ENCODE measurements around the gene NEK9. TPM values are rescaled to one million over a fixed set of nuclear protein-coding genes. Genes with fewer than 3 reads are reported as not detected.
A peak's percentile ranks its signal among the peaks of the same experiment; 100 is the strongest.

Gene NEK9
- total and polyA plus RNA-seq, 10 of the 15 experiments (the other 5 are each of a cell fraction or from before 2014, with no cell fraction given): 6.0 to 78.8 (median 44.7) TPM

DNA sequence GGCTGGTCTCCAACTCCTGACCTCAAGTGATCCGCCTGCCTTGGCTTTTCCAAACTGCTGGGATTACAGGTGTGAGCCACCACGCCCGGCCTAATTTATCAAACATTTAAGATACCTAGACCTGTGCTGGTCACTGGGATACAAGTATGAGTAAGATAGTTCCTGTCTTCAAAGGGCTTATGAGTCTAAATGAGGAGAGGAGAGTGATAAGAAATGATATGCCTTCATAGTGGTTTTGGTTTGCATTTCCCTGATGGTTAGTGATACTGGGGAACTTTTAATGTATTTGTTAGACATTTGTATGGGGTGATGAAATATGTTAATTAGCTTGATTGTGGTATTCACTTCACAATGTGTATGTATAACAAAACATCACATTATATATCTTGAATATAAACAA is 28.3 kb upstream of the NEK9 start:
- RAD21 ChIA-PET (ENCODE audit: unreplicated experiment): no interaction called here
- H3K4me2 ChIP-seq (ENCODE audit: control insufficient read depth, insufficient read depth): no peak overlapping the region
- FAIRE-seq (no peak), DNase-seq (ENCODE audit: low read depth, low spot score) (no peak), ATAC-seq (no peak)
- no peak overlapping the region for H3K9ac ChIP-seq (ENCODE audit: control insufficient read depth, insufficient read depth, low read length)
- 98% methylated on average over 3 of the region's 3 CpGs for WGBS (ENCODE audit: insufficient coverage, insufficient replicate concordance, low lambda C conversion rate, missing lambda C conversion rate)
- H3K79me2 ChIP-seq (ENCODE audit: control insufficient read depth, insufficient read depth, low read length): peaks cover 38% of the 10 kb centered on the region
- H3K27ac ChIP-seq (ENCODE audit: control insufficient read depth, insufficient read depth): no peak overlapping the region
- H3K4me1 ChIP-seq (ENCODE audit: control insufficient read depth, insufficient read depth, low read length): peaks cover 4% of the 10 kb centered on the region; the same call in 1 of the 2 replicates
- no peak overlapping the region for H3K4me3 ChIP-seq
- no peaks in the 10 kb centered on the region; a peak in 2 of 4 replicates for H3K36me3 ChIP-seq (ENCODE audit: control insufficient read depth in 2 of 2, insufficient read depth in 2 of 2, low read length in 1 of 2)
- H4K20me1 ChIP-seq (ENCODE audit: control insufficient read depth, insufficient read depth): no peaks in the 10 kb centered on the region
- TF ChIP-seq JUNB (IDR thresholded peaks at IDR 0.05) (peak; percentile 25; the same call in 1 of the 2 replicates), ZBED1 (IDR thresholded peaks at IDR 0.05; ENCODE audit: borderline replicate concordance) (no peak), RUNX3 (IDR thresholded peaks at IDR 0.05; ENCODE audit: low read length) (peak; percentile 39; the same call in 1 of the 2 replicates)
- no TSS peak for BruUV-seq (replicated peaks)
- SMC1A ChIA-PET (ENCODE audit: uncharacterized antibody, unreplicated experiment): interaction anchor here (0.8 kb wide), 1 partner anchor 13 kb away, joined by 5 read pairs; no protein-coding TSS in a partner anchor
- H2AFZ ChIP-seq (ENCODE audit: control insufficient read depth, low read depth, low read length): no peak overlapping the region
- CTCF ChIA-PET: interaction anchor here (0.6 to 0.9 kb wide), 2 partner anchors 140 to 242 kb away, joined by 3 read pairs; no protein-coding TSS in a partner anchor
- in situ Hi-C loops (cut with MboI): no loop called here
- no peaks in the 10 kb centered on the region for H3K27me3 ChIP-seq (replicated peaks in 1 of 2; ENCODE audit: control insufficient read depth in 2 of 2, insufficient read depth in 2 of 2, low read length in 1 of 2)
- POLR2A ChIA-PET: no interaction called here
- intact Hi-C loops (cut with micrococcal nuclease; ENCODE audit: unreplicated experiment): no loop called here
- H3K9me3 ChIP-seq (replicated peaks; ENCODE audit: control insufficient read depth, insufficient read depth, low read length): no peaks in the 10 kb centered on the region

DNA sequence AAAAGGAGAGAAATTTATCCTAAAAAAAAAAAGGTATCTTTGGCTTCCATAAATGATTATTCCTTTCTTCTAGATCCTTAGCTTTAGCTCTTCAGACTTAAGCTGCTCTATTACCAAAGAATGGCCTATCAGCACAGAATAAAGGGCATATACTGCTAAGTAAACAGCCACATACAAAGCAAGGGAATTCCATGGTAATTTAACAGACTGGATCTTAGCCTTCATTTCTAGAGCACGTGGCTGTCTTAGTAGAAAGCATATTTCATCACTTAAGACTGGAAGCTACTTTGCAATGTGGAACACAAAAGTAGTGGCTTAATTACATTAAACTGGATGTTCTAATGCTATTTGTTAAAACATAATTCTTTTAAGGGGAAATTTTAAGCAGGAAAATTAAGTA is 26.4 kb upstream of the NEK9 start:
- Histone ChIP-seq H3K36me3 (ENCODE audit: control insufficient read depth in 2 of 2, insufficient read depth in 2 of 2, low read length in 1 of 2) (peaks cover 2 to 6% of the 10 kb centered on the region in 2 experiments), H3K4me1 (ENCODE audit: control insufficient read depth, insufficient read depth, low read length) (no peaks in the 10 kb centered on the region), H2AFZ (ENCODE audit: control insufficient read depth, low read depth, low read length) (no peak overlapping the region), H3K9me3 (replicated peaks; ENCODE audit: control insufficient read depth, insufficient read depth, low read length) (no peaks in the 10 kb centered on the region), H3K9ac (ENCODE audit: control insufficient read depth, insufficient read depth, low read length) (no peak overlapping the region), H3K27ac (ENCODE audit: control insufficient read depth, insufficient read depth) (no peak overlapping the region), H3K27me3 (replicated peaks in 1 of 2; ENCODE audit: control insufficient read depth in 2 of 2, insufficient read depth in 2 of 2, low read length in 1 of 2) (no peaks in the 10 kb centered on the region), H3K79me2 (ENCODE audit: control insufficient read depth, insufficient read depth, low read length) (peaks cover 28% of the 10 kb centered on the region), H3K4me2 (ENCODE audit: control insufficient read depth, insufficient read depth) (no peak overlapping the region), H3K4me3 (no peak overlapping the region), H4K20me1 (ENCODE audit: control insufficient read depth, insufficient read depth) (no peaks in the 10 kb centered on the region)
- BruUV-seq (replicated peaks): no TSS peak
- POLR2A ChIA-PET: interaction anchor here (0.6 to 1.0 kb wide), 2 partner anchors 22 to 67 kb away, joined by 3 read pairs; no protein-coding TSS in a partner anchor
- DNase-seq (ENCODE audit: low read depth, low spot score): no peak
- RAD21 ChIA-PET (ENCODE audit: unreplicated experiment): interaction anchor here (0.6 to 0.9 kb wide), 2 partner anchors 142 to 754 kb away, joined by 4 to 5 read pairs; no protein-coding TSS in a partner anchor
- 38% methylated on average over 1 of the region's 1 CpG for WGBS (ENCODE audit: insufficient coverage, insufficient replicate concordance, low lambda C conversion rate, missing lambda C conversion rate)
- intact Hi-C loops (cut with micrococcal nuclease; ENCODE audit: unreplicated experiment): no loop called here
- FAIRE-seq: no peak
- ATAC-seq: no peak
- SMC1A ChIA-PET (ENCODE audit: uncharacterized antibody, unreplicated experiment): interaction anchor here (0.6 to 1.6 kb wide), 4 partner anchors 21 to 108 kb away, joined by 3 to 6 read pairs (median 4); no protein-coding TSS in a partner anchor
- CTCF ChIA-PET: interaction anchor here (0.7 to 1.2 kb wide), 4 partner anchors 15 to 498 kb away, joined by 3 to 4 read pairs (median 4); partner anchors contain the start of gene NEK9
- in situ Hi-C loops (cut with MboI): no loop called here
- TF ChIP-seq POLR2A (IDR thresholded peaks at IDR 0.05; ENCODE audit: low read depth, low read length) (no peak), BHLHE40 (IDR thresholded peaks at IDR 0.05; ENCODE audit: borderline replicate concordance in 1 of 2, low read depth in 2 of 2, low read length in 1 of 2) (no peak), PAX5 (IDR thresholded peaks at IDR 0.05; ENCODE audit: borderline replicate concordance, low read depth, low read length) (no peak), CBFB (IDR thresholded peaks at IDR 0.05; ENCODE audit: low read depth) (no peak), KLF5 (IDR thresholded peaks at IDR 0.05; ENCODE audit: partially characterized antibody) (no peak), ZSCAN29 (IDR thresholded peaks at IDR 0.05) (no peak), POU2F2 (IDR thresholded peaks at IDR 0.05; ENCODE audit: borderline replicate concordance, low read depth, low read length) (no peak), CBX3 (IDR thresholded peaks at IDR 0.05; ENCODE audit: borderline replicate concordance, low read depth) (no peak), GATAD2B (conservative IDR thresholded peaks at IDR 0.05; ENCODE audit: low read depth) (no peak), SKIL (IDR thresholded peaks at IDR 0.05; ENCODE audit: low read depth, poor library complexity, severe bottlenecking) (no peak)
